Tibial nerve (tissue), 4 donors: ENCODE results near the gene DZIP1. TPM values are rescaled to one million over a fixed set of nuclear protein-coding genes. Genes with fewer than 3 reads are reported as not detected.

ENCODE experiments used
- DNase-seq, 2 donors: peaks; one replicate each; pipeline ENCODE4 v3.0.0-alpha.2; 2019; ENCODE audit warnings: low spot score in 2 of 2
- H3K27ac ChIP-seq, 4 donors: fragments of 200-600 bp; sonication (generic) in 3 of 4; one replicate each; pipeline ENCODE4 v1.5.1; 2017 to 2019; ENCODE audit warnings: mild to moderate bottlenecking in 1 of 4
- H3K27me3 ChIP-seq, 2 donors: fragments of 200-600 bp; sonication (generic) in 1 of 2; one replicate each; pipeline versions ENCODE4 v1.5.1 to v1.6.0; 2017 to 2019
- H3K36me3 ChIP-seq, 3 donors: fragments of 200-600 bp; sonication (generic); one replicate each; pipeline ENCODE4 v1.5.1; 2018 to 2019
- H3K4me1 ChIP-seq, 4 donors: fragments of 200-600 bp; sonication (generic) in 3 of 4; one replicate each; pipeline ENCODE4 v1.5.1; 2017 to 2019
- H3K4me3 ChIP-seq, 4 donors: fragments of 200-600 bp; sonication (generic) in 3 of 4; one replicate each; pipeline ENCODE4 v1.5.1; 2017 to 2019; ENCODE audit warnings: mild to moderate bottlenecking in 1 of 4, moderate library complexity in 1 of 4
- H3K9me3 ChIP-seq, 4 donors: fragments of 200-600 bp; sonication (generic) in 3 of 4; one replicate each; pipeline ENCODE4 v1.5.1; 2017 to 2019
- CTCF ChIP-seq, 5 experiments: fragments of 200-600 bp in 3 of 5; fragments of 450-650 bp in 2 of 5; sonication (generic) in 3 of 5; IDR thresholded peaks; one replicate each; pipeline ENCODE4 v1.5.1; 2016 to 2019; ENCODE audit warnings: antibody characterized with exemption in 5 of 5, mild to moderate bottlenecking in 3 of 5, moderate library complexity in 2 of 5
- EP300 ChIP-seq, 2 donors: sonication (generic); formaldehyde crosslinking; IDR thresholded peaks; one replicate each; pipeline ENCODE4 v1.6.1; 2017; ENCODE audit warnings: antibody characterized with exemption in 2 of 2, mild to moderate bottlenecking in 1 of 2
- POLR2A ChIP-seq, 2 donors: fragments of 450-650 bp; IDR thresholded peaks; one replicate each; pipeline ENCODE4 v1.6.1; 2017; ENCODE audit warnings: antibody characterized with exemption in 2 of 2, mild to moderate bottlenecking in 2 of 2, moderate library complexity in 2 of 2
- WGBS, 2 donors: methylation state at CpG; one replicate each; pipeline ENCODE4 v1.1.5; 2018; 5-methylcytosine and 5-hydroxymethylcytosine counted together
- total RNA-seq, 4 donors: library from RNA; depleted of rRNA; stranded (reverse); fragments of >200 nt; gene quantifications; one replicate each; pipeline ENCODE4 v1.1.0, GENCODE V29; 2016

The DZIP1 gene
- total RNA-seq, 4 donors from 2014 or later = 31.2 to 72.8 (median 36.4) TPM

DNA sequence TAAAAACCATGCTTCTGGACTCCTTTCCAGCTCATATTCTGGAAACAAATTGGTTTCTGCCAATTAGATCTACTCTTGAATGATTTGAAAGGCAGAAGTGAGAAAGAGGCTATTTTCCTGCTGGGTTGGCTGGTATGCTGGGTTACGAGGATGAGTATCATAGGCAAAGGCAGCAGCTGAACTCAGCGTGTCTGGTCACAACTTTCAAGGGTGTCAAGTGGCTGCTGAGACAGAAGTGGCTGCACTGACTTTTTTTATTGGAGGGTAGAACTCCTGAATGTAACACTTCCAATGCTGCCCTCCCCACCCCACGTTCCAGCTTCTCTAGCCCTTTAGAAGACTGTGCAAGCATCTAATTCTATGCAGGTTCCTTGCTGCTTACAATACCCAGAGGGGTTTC is 8.3 kb upstream of the DZIP1 start:
- no peaks in the 10 kb centered on the region for H3K9me3 ChIP-seq
- no peak overlapping the region for H3K4me3 ChIP-seq
- H3K4me1 ChIP-seq = no peaks in the 10 kb centered on the region
- no peaks in the 10 kb centered on the region for H3K27me3 ChIP-seq
- no peak for DNase-seq
- H3K27ac ChIP-seq = no peak overlapping the region
- WGBS, 2 donors = 45 to 54% methylated on average over 3 of the region's 3 CpGs
- no peaks in the 10 kb centered on the region for H3K36me3 ChIP-seq
- TF ChIP-seq CTCF (IDR thresholded peaks at IDR 0.05) (no peak), EP300 (IDR thresholded peaks at IDR 0.05) (no peak)

GRCh38 chr13:95652244-95652764 is 7.8 kb upstream of the DZIP1 start:
- H3K27ac ChIP-seq = no peak overlapping the region
- no peaks in the 10 kb centered on the region for H3K4me1 ChIP-seq
- no peaks in the 10 kb centered on the region for H3K36me3 ChIP-seq
- H3K4me3 ChIP-seq = no peak overlapping the region
- no peaks in the 10 kb centered on the region for H3K27me3 ChIP-seq
- DNase-seq = no peak
- no peaks in the 10 kb centered on the region for H3K9me3 ChIP-seq
- TF ChIP-seq EP300 (IDR thresholded peaks at IDR 0.05) (no peak), CTCF (IDR thresholded peaks at IDR 0.05) (no peak), POLR2A (IDR thresholded peaks at IDR 0.05) (no peak)
- 91% methylated on average over 1 of the region's 1 CpG for WGBS, 2 donors

DNA sequence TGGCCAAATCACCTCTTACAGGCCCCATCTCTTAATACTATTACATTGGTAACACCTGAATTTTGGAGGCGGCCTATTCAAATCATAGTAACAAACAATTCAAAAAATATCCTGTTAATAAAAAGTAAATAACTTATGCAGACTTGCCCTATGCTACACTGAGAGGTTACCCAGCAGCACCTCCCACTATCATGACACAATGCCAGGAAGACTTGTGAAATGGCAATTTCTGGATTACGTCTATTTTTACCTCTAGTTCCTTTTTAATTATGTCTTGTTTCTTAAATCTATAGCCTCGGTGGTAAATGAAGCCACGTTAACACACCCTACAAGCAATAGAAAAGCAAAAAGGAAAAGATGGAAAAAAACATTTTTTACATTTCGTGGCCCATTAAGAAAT is 6.2 kb upstream of the DZIP1 start:
- no peaks in the 10 kb centered on the region for H3K36me3 ChIP-seq
- WGBS, 2 donors = 84 to 87% methylated on average over 5 of the region's 5 CpGs
- H3K27ac ChIP-seq = no peak overlapping the region
- H3K4me1 ChIP-seq = no peaks in the 10 kb centered on the region
- DNase-seq = no peak
- TF ChIP-seq POLR2A (IDR thresholded peaks at IDR 0.05) = no peak
- no peaks in the 10 kb centered on the region for H3K9me3 ChIP-seq
- H3K27me3 ChIP-seq = no peaks in the 10 kb centered on the region
- no peak overlapping the region for H3K4me3 ChIP-seq

DNA sequence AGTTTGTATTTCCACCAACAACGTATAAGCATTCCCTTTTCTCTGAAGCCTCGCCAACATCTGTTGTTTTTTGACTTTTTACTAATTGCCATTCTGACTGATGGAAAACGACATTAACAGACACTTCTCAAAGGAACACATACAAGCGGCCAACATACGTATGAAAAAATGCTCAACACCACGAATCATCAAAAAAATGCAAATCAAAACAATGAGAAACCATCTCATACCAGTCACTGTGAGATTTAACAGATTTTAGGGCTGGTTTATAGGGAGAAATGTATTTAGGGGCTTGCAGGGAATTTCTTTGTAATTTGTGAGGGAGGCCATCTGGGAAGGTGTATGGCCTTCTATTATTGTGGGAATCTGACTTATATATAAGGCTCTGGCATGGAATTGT is 2.8 kb upstream of the DZIP1 start:
- WGBS, 2 donors = 68 to 70% methylated on average over 6 of the region's 6 CpGs
- H3K4me3 ChIP-seq = no peak overlapping the region

GRCh38 chr13:95643936-95644598 is 439 bp downstream of the DZIP1 start:
- Histone ChIP-seq H3K27ac (peak overlapping the region in 3 of 4 donors; percentile 65 to 84 (median 75)), H3K4me3 (peak overlapping the region; percentile 37 to 79 (median 60)), H3K27me3 (peaks cover 0 to 11% of the 10 kb centered on the region in 2 donors), H3K9me3 (no peaks in the 10 kb centered on the region), H3K4me1 (peaks cover 0 to 29% (median 15%) of the 10 kb centered on the region in 4 donors), H3K36me3 (no peaks in the 10 kb centered on the region)
- TF ChIP-seq EP300 (IDR thresholded peaks at IDR 0.05) (no peak), CTCF (IDR thresholded peaks at IDR 0.05) (no peak), POLR2A (IDR thresholded peaks at IDR 0.05) (no peak)
- WGBS, 2 donors = 0% methylated on average over 15 to 24 of the region's 62 CpGs
- no peak for DNase-seq

More for the DNA sequence above, 2.8 kb upstream of the DZIP1 start:
- no peak overlapping the region for H3K27ac ChIP-seq
- peaks cover 0 to 16% (median 5%) of the 10 kb centered on the region in 4 donors for H3K4me1 ChIP-seq
- no peak for TF ChIP-seq EP300 (IDR thresholded peaks at IDR 0.05)
- no peak for TF ChIP-seq CTCF (IDR thresholded peaks at IDR 0.05)
- no peak for TF ChIP-seq POLR2A (IDR thresholded peaks at IDR 0.05)
- DNase-seq = no peak
- no peaks in the 10 kb centered on the region for H3K27me3 ChIP-seq
- no peaks in the 10 kb centered on the region for H3K36me3 ChIP-seq
- no peaks in the 10 kb centered on the region for H3K9me3 ChIP-seq
